ENCODE results near the gene CLEC14A.

CLEC14A gene

DNA sequence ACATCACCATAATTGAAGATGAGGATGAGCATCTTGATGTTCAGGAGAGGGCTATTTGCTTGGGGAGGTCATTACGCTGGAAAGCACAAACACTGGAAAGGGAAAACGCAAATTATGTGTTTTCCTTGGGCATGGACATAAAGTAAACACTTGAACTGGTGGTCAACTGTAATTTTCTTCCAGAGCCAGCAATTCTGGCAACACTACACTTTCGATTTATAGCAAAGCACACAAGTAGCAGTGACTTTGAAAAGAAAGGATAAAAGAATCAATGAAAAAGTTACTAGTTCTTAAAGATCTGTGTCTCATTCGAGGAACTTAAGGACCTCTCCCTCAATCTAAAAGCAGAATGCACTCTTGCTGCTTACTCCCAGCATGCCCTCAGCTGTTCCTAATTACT lies 2.2 kb downstream of the CLEC14A start:
- DNase-seq (ENCODE audit: insufficient read length, low spot score) (no peak), FAIRE-seq (no peak)
- TF ChIP-seq SPI1 (IDR thresholded peaks at IDR 0.05; ENCODE audit: low read depth, low read length) (no peak), PAX5 (IDR thresholded peaks at IDR 0.05; ENCODE audit: insufficient read depth, low read length, severe bottlenecking) (no peak), TAF1 (IDR thresholded peaks at IDR 0.05; ENCODE audit: low read depth, low read length) (no peak), POLR2AphosphoS5 (IDR thresholded peaks at IDR 0.05; ENCODE audit: low read depth, low read length) (no peak)

DNA sequence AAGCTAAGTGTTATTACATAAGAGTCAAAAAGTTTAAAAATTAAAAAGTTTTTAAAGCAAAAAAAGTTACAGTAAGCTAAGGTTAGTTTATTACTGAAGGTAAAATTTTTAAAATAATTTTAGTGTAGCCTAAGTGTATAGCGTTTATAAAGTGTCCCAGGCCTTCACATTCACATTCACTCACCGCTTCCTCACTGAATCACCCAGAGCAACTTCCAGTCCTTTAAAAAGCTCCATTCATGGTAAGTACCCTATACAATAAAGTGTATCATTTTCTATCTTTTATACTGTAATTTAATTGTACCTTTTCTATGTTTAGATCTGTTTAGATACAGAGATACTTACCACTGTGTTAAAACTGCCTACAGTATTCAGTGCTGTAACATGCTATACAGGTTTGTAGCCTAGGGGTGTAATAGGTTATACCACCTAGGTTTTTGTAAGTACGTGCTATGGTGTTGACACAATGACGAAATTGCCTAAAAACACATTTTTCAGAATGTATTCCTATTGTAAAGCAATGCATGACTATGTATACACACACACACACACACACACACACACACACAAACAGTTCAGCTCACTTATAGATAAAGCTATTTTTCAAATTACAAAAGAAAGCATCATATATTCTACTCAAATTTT lies 3.7 kb downstream of the CLEC14A start:
- DNase-seq (ENCODE audit: insufficient read length, low spot score) (no peak), FAIRE-seq (no peak)
- no peak for TF ChIP-seq TAF1 (IDR thresholded peaks at IDR 0.05; ENCODE audit: low read depth, low read length)
- no peak for TF ChIP-seq SPI1 (IDR thresholded peaks at IDR 0.05; ENCODE audit: low read depth, low read length)
- TF ChIP-seq POLR2A (IDR thresholded peaks at IDR 0.05; ENCODE audit: low read depth, low read length) = no peak
- TF ChIP-seq POLR2AphosphoS5 (IDR thresholded peaks at IDR 0.05; ENCODE audit: low read depth, low read length) = no peak
- TF ChIP-seq POU2F2 (IDR thresholded peaks at IDR 0.05; ENCODE audit: low read depth, low read length) = no peak
- no peak for TF ChIP-seq PAX5 (IDR thresholded peaks at IDR 0.05; ENCODE audit: insufficient read depth, low read length, severe bottlenecking)

GRCh38 chr14:38250331-38250730 lies 5.6 kb downstream of the CLEC14A start:
- no peak for DNase-seq (ENCODE audit: insufficient read length, low spot score)
- TF ChIP-seq POLR2A (IDR thresholded peaks at IDR 0.05; ENCODE audit: low read depth, low read length) (no peak), PAX5 (IDR thresholded peaks at IDR 0.05; ENCODE audit: insufficient read depth, low read length, severe bottlenecking) (no peak), POU2F2 (IDR thresholded peaks at IDR 0.05; ENCODE audit: low read depth, low read length) (no peak), POLR2AphosphoS5 (IDR thresholded peaks at IDR 0.05; ENCODE audit: low read depth, low read length) (no peak), TAF1 (IDR thresholded peaks at IDR 0.05; ENCODE audit: low read depth, low read length) (no peak)
- no peak for FAIRE-seq

DNA sequence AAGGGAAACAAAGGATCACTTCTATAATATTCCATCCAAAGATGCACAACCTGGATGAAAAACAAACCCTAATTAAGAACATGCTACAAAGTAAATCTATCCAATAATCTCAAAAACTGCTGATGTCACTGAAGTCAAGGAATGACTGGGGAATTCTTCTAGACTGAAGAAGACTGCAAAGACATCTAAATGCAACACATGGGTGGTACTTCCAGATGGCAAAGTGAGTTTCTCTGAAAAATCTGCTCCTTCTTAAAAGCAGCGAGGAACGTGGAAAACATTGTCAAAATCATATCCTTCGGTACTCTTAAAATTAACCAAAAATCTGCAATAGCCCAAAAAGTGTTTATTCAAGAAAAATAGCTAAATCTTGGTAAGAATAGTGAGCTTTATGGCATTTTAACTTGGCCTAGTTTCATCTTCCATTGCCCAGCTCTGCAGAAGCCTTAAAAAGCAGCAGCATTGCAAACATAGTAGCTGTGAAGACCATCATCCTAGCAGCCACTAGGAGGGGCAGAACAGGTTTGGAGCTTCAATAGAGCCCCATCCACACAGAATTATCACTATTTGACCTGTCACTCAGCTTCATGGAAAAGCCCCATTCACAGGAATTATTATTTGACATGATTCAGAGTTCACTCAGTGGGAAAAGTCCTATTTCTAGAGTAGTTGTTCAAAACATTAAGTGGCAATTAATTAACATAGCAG lies 7.4 kb downstream of the CLEC14A start:
- FAIRE-seq = no peak

DNA sequence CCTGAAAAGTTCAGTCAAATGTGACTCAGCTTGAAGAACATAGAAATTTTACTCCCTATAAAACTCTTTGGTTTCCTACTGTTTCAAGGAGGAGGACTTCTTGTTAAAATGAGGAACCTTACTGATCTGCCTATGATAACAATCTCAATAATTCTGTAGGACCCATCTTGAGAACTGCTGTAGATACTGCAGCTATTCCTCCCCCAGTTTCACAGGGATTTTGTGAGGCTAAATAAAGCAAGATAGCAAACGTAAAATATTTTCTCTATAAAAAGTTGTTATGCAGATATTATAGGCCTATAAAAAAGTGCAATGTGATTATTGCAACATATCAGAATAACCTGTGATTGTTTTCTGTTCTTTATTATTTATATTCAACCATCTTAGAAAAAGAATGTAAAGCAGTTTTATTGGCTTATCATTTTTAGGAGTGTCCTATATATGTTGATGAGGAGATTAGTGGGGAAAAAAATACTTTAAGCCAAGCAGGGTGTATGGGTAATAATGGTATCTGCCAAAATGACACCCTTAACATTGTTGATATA lies 12.1 kb downstream of the CLEC14A start:
- DNase-seq (ENCODE audit: insufficient read length, low spot score) = no peak
- TF ChIP-seq SPI1 (IDR thresholded peaks at IDR 0.05; ENCODE audit: low read depth, low read length) (no peak), TAF1 (IDR thresholded peaks at IDR 0.05; ENCODE audit: low read depth, low read length) (no peak), POLR2A (IDR thresholded peaks at IDR 0.05; ENCODE audit: low read depth, low read length) (no peak), POLR2AphosphoS5 (IDR thresholded peaks at IDR 0.05; ENCODE audit: low read depth, low read length) (no peak), POU2F2 (IDR thresholded peaks at IDR 0.05; ENCODE audit: low read depth, low read length) (no peak), PAX5 (IDR thresholded peaks at IDR 0.05; ENCODE audit: insufficient read depth, low read length, severe bottlenecking) (no peak)
- no peak for FAIRE-seq

More for the DNA sequence above, 7.4 kb downstream of the CLEC14A start:
- DNase-seq (ENCODE audit: insufficient read length, low spot score) = no peak
- no peak for TF ChIP-seq POU2F2 (IDR thresholded peaks at IDR 0.05; ENCODE audit: low read depth, low read length)

DNA sequence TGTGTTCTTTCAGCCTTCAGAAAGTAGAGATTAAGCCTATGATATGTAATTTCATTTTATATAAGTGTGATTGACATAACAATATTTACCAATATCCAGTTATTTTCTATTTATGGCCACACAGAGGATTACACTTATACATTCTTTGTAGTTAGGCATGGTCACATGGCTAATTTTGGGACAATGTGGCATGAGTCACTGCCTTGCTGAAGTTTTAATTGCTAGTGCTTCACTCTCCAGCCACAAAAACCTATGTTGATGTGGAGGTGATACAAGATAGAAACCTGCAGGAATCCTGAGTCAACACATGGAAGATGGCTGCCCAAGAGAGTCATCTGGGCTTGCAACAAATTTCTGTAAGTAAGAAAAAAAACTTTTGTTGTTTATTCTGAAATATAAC lies 17.0 kb downstream of the CLEC14A start:
- FAIRE-seq (no peak), DNase-seq (ENCODE audit: insufficient read length, low spot score) (no peak)
- TF ChIP-seq POLR2A (IDR thresholded peaks at IDR 0.05; ENCODE audit: low read depth, low read length) (no peak), TAF1 (IDR thresholded peaks at IDR 0.05; ENCODE audit: low read depth, low read length) (no peak), POLR2AphosphoS5 (IDR thresholded peaks at IDR 0.05; ENCODE audit: low read depth, low read length) (no peak), POU2F2 (IDR thresholded peaks at IDR 0.05; ENCODE audit: low read depth, low read length) (no peak), PAX5 (IDR thresholded peaks at IDR 0.05; ENCODE audit: insufficient read depth, low read length, severe bottlenecking) (no peak), SPI1 (IDR thresholded peaks at IDR 0.05; ENCODE audit: low read depth, low read length) (no peak)

DNA sequence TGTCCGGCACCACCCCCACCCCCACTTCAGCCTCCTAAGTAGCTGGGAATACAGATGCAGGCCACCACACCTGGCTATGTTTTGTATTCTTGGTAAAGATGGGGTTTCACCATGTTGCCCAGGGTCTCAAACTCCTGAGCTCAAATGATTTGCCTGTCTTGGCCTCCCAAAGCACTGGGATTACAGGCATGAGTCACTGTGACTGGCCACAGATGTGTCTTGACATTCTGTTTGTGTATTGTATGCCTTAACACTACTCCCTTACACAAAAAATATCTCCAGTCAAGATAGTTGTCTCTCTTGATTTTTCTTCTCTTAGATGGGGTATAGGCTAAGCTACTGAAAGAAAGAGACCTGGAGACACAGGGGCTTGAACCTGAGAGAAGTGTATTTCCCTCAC lies 17.6 kb downstream of the CLEC14A start:
- FAIRE-seq = no peak
- no peak for DNase-seq (ENCODE audit: insufficient read length, low spot score)
- no peak for TF ChIP-seq PAX5 (IDR thresholded peaks at IDR 0.05; ENCODE audit: insufficient read depth, low read length, severe bottlenecking)
- TF ChIP-seq SPI1 (IDR thresholded peaks at IDR 0.05; ENCODE audit: low read depth, low read length) = no peak
- no peak for TF ChIP-seq POLR2AphosphoS5 (IDR thresholded peaks at IDR 0.05; ENCODE audit: low read depth, low read length)
- no peak for TF ChIP-seq POU2F2 (IDR thresholded peaks at IDR 0.05; ENCODE audit: low read depth, low read length)
- TF ChIP-seq POLR2A (IDR thresholded peaks at IDR 0.05; ENCODE audit: low read depth, low read length) = no peak
- TF ChIP-seq TAF1 (IDR thresholded peaks at IDR 0.05; ENCODE audit: low read depth, low read length) = no peak

DNA sequence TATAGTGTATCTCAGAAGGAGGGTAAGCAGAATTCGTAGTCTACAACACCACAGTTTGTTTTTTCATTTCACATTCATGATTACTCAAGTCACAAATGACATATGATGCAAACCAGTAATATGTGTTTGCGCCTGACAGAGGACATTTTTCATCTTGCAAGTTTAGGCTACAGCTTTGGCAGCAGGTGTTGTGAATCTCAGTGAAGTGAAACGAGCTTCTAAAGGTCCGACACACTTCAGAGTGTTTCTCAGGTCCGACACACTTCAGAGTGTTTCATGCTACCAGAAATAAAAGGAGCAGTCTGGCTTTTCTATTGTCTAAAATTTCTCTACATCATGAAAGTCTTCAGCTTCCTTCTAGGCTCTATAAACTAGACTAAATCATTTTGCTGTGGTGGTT lies 22.7 kb downstream of the CLEC14A start:
- DNase-seq (ENCODE audit: insufficient read length, low spot score) = no peak
- no peak for FAIRE-seq
- TF ChIP-seq SPI1 (IDR thresholded peaks at IDR 0.05; ENCODE audit: low read depth, low read length) (no peak), POLR2AphosphoS5 (IDR thresholded peaks at IDR 0.05; ENCODE audit: low read depth, low read length) (no peak), TAF1 (IDR thresholded peaks at IDR 0.05; ENCODE audit: low read depth, low read length) (no peak), POU2F2 (IDR thresholded peaks at IDR 0.05; ENCODE audit: low read depth, low read length) (no peak)

- TF ChIP-seq SPI1 (IDR thresholded peaks at IDR 0.05; ENCODE audit: low read depth, low read length) (no peak), TAF1 (IDR thresholded peaks at IDR 0.05; ENCODE audit: low read depth, low read length) (no peak), POLR2AphosphoS5 (IDR thresholded peaks at IDR 0.05; ENCODE audit: low read depth, low read length) (no peak), POLR2A (IDR thresholded peaks at IDR 0.05; ENCODE audit: low read depth, low read length) (no peak), POU2F2 (IDR thresholded peaks at IDR 0.05; ENCODE audit: low read depth, low read length) (no peak), PAX5 (IDR thresholded peaks at IDR 0.05; ENCODE audit: insufficient read depth, low read length, severe bottlenecking) (no peak)
- DNase-seq (ENCODE audit: insufficient read length, low spot score) (no peak), FAIRE-seq (no peak)
Observed at GRCh38 chr14:38226366-38226765, 29.5 kb downstream of the CLEC14A start.

GRCh38 chr14:38225946-38226345 lies 29.9 kb downstream of the CLEC14A start:
- FAIRE-seq = no peak
- DNase-seq (ENCODE audit: insufficient read length, low spot score) = no peak
- TF ChIP-seq POLR2AphosphoS5 (IDR thresholded peaks at IDR 0.05; ENCODE audit: low read depth, low read length) (no peak), POU2F2 (IDR thresholded peaks at IDR 0.05; ENCODE audit: low read depth, low read length) (no peak), POLR2A (IDR thresholded peaks at IDR 0.05; ENCODE audit: low read depth, low read length) (no peak), TAF1 (IDR thresholded peaks at IDR 0.05; ENCODE audit: low read depth, low read length) (no peak), SPI1 (IDR thresholded peaks at IDR 0.05; ENCODE audit: low read depth, low read length) (no peak), PAX5 (IDR thresholded peaks at IDR 0.05; ENCODE audit: insufficient read depth, low read length, severe bottlenecking) (no peak)
